HG02623 (cell line): ENCODE measurements around the gene SLIT3.

Source experiments
- ATAC-seq: cut with Tn5 transposase; IDR thresholded peaks from one replicate; pipeline ENCODE4 v1.9.1; 2021; ENCODE audit warnings: moderate library complexity; ENCODE audit not compliant: unreplicated experiment

The SLIT3 gene

GRCh38 chr5:168844922-168845296 lies 456.0 kb downstream of the SLIT3 start:
- ATAC-seq: no peak

DNA sequence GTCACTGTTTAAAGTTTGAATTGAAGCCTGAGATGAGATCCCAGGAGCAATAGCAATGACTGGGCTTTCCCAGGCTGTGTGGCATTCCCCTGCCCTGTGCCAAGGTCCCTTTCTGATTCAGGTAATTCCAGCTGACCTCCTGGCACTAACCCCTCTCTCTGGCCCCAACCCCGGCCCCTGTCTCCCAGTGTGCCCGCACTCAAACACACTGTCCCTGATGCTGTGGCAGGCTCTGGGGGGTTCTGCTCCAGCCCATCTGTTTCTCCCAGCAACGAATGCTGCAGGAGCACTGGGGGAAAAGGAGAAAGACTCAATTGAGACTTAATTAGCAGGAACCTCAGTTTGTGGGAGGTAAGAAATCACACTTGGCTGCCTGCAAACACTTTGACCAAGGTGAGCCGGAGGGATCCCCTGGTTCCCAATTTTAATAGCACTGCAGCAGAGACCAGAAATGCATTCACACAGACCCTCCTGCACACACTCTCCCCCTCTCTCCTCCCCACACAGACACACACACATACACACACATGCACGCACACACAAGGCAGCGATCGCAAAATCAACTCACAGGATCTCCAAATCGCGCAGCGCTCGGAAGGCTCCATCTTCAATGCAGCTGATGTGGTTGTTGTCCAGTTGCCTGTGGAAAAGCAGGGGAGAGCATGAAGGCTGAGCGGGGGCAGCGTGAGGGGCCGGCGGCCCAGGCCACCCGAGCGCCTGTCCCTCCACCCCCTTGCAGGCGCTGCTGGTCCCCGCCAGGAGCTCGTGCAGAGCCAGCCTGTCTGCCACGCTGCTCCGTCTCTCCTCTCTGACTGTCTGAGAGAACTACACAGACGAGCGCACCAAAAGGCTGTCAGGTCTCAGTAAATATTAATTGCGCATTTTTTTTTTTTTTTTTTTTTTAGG lies 456.7 kb downstream of the SLIT3 start:
- no peak for ATAC-seq

DNA sequence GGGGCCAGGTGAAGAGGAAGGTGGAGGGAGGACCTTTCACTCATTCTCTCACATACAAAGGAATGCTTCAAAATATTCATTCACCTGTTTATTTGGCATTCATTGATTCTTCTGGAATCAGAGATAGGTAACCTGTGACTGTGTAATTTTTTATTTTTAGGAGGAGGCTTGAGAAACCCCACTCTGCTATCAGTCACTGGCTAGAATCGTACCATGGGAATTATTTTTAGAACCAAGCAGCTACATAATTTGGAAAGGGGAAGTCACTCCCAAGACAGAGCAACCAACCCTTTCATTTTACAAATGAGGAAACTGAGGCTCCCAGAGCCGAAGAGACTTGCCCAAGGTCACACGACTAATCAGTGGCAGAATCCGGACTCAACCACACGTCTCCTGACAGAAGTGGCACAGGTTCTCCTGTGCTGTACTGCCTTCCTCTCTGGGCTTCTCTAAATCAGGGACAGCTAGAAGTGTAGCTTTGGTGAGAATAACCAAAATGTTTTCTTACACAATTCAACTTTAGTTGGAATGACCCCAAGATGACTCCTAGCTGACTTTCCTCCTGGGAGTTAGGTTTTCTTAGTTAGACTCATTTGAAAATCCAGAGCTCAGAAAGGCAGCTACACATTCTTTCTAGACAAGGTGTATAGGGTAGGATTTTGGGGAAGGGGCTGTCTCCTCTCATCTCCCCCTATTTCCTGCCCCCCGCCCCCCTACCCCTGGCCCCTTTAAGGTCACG lies 457.5 kb downstream of the SLIT3 start:
- no peak for ATAC-seq

DNA sequence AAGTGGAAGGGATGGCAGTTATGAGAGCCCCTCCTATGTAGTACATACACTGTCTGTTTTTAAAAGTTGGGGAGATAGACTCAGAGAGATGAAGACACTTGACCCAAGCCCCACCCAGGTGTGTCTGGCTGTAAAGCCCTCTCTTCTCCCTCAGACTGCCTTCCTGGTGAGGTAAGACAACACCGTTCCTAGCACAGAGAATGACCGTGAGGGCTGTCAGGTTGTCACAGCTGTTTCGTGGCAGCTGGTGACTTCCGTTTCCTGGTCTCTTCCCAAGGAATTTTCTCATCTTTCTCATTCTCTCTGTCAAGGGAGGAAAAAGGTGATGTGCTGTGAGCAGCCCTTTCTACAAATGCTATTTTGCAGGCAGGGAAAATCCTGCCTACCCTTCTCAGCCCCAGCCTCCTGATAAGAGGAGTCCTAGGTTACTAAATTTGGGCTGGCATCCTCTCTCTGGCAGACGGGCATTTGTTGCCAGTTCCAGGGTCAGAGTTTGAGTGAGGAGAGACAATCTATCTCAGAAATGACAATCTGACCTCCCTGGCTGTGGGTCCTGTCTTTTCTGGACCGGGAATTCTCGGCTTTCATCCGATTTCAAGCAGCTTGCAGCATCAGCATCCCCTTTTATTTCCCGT lies 458.3 kb downstream of the SLIT3 start:
- no peak for ATAC-seq

GRCh38 chr5:168837852-168838251 lies 463.1 kb downstream of the SLIT3 start:
- no peak for ATAC-seq

DNA sequence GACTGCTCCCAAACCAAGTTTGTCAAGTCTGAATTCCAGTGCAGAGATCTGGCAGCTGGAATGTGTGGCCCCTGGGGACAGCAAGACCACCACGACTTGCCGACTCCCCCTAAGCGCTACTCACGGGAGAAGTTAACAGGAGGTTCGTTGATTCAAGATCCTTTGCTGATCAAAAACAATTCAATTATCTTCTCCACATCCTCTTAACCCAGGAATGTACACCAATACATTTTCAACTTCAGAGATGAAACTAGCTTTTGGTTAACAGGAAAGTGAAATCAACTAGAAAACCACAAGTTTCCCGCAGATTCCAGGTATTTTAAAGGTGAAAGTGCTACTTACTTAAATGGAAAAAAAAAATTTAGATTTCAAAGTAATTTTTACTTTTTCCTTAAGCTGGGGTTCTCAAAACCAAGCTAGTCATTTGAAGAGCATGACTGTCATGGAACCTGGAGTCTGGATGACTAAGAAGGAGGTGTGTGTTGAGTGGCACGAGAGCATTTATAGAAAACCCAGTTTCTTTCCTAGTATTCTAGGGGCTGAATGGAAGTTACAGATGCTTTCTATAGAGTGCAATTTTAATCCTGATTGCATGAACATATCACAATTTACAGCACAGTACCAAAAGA lies 464.2 kb downstream of the SLIT3 start:
- ATAC-seq: no peak

DNA sequence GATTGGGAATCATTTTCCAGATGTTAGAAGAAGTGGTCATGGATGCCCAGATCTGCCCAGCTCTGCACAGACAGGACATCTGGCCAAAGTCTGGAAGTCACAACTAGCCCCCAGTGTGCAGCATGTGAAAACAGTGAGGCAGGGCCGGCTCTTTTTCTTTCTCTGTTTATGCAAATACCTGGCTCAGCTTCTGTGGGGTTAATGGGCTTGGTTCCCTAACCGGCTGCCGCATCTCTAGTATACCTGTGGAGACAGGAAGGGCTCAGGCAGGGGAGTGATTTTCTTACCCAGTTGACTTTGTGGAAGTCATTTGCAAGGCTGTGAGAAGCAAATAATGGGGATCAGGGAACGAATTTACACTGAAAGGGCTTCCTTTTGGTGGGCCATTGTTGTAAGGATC lies 467.0 kb downstream of the SLIT3 start:
- no peak for ATAC-seq

DNA sequence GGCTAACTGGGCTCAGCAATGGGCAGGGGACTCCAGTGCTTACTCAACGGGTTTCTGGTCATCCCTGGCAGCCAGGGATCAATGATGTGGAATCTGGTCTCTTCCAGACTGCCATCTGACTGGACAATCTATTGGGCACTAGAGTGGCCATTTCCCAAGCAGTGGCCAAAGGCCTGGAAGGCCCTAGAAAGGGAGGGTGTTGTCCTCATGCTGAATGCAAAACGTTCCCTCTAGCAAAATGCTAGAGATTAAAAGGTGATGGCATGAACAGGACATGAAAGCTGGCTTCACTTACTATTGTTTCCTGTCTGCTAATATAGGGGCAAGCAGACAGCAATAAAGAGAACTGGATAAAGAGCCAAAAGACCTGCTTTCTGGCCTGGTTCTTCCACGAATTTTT lies 467.6 kb downstream of the SLIT3 start:
- ATAC-seq: no peak

DNA sequence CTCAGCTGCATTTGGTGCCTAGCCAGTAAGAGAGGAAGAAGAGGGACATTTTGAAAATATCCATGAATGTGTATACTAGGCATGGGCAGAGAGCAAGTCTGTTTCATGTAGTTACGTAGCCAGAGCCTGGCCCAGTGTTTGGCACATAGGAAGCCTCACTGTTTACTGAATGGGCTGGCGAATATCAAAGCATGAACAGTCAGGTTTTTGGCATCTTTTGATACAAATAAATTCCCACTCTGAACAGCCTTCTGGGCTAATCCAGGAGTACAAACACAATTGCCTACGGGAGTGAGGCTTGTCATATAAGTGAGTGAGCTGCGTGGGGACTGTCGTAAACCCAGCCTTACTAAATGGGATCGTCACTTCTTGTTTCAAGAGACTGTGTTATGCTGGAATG lies 468.6 kb downstream of the SLIT3 start:
- no peak for ATAC-seq

DNA sequence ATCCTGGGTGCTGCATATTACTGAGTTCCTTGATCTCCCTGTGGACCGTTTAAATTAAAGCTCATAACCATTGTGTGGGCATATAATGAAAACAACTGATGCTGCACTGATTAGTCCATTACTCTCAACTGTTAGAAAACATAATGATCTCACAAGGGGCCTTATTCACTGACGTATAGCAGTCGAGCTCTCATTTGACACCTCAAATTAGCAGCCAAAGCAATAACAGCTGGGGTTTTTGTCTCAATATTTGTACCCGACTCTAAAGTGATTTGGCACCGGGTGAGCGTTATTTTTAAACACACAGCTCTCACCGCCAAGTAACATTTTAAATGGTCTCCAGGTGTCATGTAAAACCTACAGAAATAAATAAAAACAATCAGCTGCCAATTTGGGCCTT lies 469.6 kb downstream of the SLIT3 start:
- no peak for ATAC-seq

DNA sequence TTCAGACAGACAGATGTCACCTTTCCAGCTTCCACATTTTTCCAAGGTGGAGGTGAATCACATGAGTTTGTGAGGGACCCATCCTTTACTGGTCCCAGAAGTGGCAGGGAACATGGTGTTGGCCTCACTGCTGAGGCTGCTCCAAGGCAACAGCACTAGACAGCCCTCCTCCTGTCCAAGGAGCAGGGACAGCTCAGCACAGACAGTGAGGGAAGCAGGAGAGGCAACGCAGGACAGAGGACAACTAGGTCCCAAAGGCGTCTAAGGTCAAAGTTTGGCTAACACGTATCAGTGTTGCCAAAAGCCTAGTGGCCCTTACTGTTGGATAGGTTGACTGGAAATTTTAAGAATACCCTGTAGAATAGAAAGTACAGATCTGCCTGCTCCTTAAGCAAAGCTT lies 470.1 kb downstream of the SLIT3 start:
- ATAC-seq: no peak

DNA sequence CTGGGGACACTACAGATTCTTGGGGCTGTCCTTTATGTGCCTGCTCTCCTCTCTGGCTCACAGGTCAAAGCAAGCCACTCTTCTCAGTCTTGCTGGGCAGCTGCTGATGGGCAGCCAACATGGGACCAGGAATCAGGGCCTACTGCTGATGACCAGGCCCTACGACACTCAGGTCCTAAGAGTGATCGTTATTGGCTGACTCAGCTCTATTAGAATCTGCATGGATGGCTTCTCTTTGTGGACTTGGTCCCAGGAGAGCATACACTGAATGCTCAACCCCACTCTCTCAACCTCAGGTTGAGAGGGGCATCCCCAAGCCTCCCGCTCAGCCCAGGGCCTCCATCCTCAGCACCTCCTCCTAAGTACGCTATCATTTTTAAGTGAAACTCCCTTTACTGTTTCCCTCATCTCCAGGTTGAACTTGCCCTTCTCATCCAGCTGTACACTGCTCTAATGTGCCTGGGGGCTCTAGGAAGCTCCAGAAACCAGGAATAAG lies 471.0 kb downstream of the SLIT3 start:
- no peak for ATAC-seq

DNA sequence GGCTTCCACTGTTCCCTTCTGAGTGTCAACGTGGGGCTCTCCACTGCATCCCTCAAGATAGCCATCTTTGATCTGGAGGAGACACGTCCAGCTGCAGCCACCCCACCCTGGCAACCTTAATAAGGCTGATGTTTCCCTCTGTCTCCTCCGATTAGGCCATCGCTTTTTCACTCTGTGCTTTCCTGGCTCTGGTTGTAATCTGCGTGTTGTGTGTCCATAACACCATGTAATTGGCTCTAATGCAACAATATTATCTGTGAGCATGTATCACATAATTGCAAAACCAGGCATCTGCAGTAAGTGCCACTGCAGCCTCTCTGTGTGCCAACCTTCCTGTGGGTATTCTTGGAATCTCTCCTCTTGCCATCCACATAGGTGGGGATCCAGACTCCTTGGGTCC lies 471.9 kb downstream of the SLIT3 start:
- no peak for ATAC-seq

DNA sequence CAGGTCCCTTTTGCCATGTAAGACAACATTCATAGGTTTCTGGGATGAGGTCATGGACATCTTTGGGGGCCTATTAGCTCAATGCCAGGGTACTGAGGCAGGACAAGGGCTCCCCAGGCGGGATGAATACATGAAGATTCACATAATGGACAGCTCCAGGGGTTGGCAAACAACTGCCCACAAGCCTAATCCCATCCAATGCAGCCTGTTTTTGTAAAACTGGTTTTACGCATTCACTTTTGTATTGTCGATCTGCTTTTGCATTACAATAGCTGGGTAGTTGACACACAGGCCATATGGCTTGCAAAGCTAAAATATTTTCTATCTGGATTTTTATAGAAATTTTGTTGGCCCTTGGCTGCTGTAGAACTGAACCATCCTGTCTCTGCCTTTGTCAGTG lies 473.3 kb downstream of the SLIT3 start:
- ATAC-seq: no peak

DNA sequence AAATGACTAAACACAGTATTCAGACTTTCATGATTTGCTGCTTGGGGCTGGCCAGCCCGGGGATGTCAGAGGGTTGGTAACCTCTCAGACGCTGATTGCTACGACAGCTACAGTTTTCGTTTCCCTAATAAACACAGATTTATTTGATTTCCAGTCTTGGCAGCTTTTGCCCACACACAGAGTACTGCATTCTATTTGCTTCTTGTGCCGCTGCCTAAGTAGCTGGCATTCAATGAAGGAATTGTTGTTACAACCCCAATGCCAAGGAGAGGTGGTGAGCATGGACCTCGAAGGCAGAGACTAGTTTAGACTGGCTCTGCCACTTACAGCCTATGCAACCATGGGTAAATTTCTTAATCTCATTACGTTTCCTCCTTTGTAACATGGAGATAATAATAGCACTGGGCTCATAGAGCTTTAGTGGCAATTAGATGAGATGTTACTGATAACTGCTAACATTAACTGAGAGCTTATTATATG lies 474.7 kb downstream of the SLIT3 start:
- no peak for ATAC-seq

- no peak for ATAC-seq
Observed at GRCh38 chr5:168822745-168823281, 478.1 kb downstream of the SLIT3 start.

DNA sequence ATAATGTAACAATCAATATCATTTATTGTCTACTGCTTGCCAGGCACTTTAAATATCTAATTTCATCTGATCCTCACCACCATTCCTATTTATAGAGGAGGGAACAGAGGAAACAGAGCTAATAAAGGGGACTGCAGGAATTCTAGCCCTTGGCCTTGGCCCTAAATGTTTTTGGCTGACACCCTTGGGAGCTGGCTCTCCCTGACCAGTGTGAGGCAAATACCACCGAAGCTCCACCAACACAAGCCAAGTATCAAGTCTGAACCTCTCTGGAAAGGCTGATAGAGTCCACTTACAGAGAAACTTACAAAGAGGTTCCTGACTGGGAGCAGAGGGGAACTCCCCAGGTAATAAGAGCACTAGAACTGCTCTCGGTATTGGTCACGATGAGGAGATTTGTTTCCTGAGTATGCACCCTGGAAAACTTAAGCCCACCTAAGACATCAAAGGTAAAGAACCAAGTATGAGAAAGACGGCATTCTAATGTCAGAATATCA lies 478.6 kb downstream of the SLIT3 start:
- ATAC-seq: no peak

DNA sequence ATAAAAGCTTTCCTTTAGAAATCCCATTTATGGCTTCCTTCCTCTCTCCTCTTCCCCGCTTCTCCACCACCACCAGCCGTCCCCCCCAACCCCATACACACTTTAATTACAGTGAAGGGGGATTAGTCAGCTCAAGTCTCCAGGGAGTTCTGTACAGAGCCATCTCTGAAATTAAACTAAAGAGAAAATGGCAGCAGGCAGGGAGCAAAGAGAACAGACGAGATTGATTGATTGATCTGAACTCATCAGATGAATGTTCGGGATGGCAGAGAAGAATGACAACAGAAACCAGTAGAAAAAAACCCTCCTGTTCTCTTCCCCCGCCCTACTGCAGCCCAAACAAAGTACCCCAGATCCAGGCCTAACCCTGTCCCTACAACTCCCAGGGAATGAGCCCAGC lies 480.1 kb downstream of the SLIT3 start:
- ATAC-seq: no peak

- ATAC-seq: no peak
Observed at GRCh38 chr5:168819004-168819621, 481.8 kb downstream of the SLIT3 start.

DNA sequence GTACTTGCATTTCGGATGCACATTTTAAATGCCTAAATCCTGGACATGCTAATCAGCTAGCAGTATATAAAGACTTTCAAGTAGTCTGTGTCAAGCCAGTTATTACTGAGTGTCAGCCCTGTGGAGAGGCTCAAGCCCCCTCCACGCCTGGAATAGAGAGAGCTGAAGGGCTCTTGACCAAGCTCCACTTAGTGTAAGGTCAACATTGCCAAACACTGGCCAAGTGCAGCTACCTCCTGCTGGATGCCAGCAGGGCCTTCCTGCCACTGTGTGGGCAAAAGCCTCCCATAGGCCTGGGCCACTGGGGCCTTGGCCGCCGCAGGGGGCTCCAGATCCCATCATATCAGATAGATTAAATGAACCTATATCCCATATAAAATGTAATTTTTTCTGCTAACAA lies 482.4 kb downstream of the SLIT3 start:
- no peak for ATAC-seq
